Measurements from ENCODE around the gene CEP43. TPM values are rescaled to one million over a fixed set of nuclear protein-coding genes. Genes with fewer than 3 reads are reported as not detected.

Gene CEP43
- total RNA-seq, 1 experiment from 2014 or later: 35.4 TPM

DNA sequence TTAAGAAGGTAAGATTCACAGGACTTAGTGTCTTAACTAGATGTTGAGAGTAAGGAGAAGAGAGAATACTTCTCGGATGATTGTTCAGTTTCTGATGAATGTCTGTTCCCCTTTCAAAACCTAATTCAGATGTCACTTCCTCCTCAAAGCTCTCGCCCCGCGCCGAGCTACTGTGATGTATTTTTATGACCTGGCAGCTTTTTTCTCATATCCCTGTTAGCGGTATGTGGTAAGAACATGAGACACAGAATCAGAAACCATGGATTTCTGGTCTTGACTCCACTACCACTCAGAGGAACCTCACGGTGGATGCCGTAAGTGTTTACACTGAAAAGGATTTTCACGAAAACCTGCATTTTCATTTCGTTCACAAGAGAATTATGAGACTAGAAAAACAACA is 48.4 kb downstream of the CEP43 start:
- Histone ChIP-seq H3K4me1 (ENCODE audit: control insufficient read depth, insufficient read depth, low read length) (no peaks in the 10 kb centered on the region), H3K27me3 (ENCODE audit: control insufficient read depth, insufficient read depth, low read length) (no peaks in the 10 kb centered on the region), H3K27ac (ENCODE audit: low read length) (no peak overlapping the region), H3K36me3 (ENCODE audit: control insufficient read depth, insufficient read depth, low read length) (no peaks in the 10 kb centered on the region), H3K4me3 (ENCODE audit: low read depth in 2 of 2, low read length in 2 of 2) (no peak overlapping the region), H3K9me3 (ENCODE audit: control insufficient read depth, insufficient read depth, low read depth, low read length) (no peaks in the 10 kb centered on the region)
- no peak for TF ChIP-seq POLR2AphosphoS5 (IDR thresholded peaks at IDR 0.05; ENCODE audit: low read depth, low read length)
- no peak for TF ChIP-seq SIN3A (IDR thresholded peaks at IDR 0.05; ENCODE audit: borderline replicate concordance, insufficient read depth, low read depth, low read length)
- TF ChIP-seq TCF7L2 (IDR thresholded peaks at IDR 0.05; ENCODE audit: low read depth, low read length): no peak
- TF ChIP-seq, protein P1, sequence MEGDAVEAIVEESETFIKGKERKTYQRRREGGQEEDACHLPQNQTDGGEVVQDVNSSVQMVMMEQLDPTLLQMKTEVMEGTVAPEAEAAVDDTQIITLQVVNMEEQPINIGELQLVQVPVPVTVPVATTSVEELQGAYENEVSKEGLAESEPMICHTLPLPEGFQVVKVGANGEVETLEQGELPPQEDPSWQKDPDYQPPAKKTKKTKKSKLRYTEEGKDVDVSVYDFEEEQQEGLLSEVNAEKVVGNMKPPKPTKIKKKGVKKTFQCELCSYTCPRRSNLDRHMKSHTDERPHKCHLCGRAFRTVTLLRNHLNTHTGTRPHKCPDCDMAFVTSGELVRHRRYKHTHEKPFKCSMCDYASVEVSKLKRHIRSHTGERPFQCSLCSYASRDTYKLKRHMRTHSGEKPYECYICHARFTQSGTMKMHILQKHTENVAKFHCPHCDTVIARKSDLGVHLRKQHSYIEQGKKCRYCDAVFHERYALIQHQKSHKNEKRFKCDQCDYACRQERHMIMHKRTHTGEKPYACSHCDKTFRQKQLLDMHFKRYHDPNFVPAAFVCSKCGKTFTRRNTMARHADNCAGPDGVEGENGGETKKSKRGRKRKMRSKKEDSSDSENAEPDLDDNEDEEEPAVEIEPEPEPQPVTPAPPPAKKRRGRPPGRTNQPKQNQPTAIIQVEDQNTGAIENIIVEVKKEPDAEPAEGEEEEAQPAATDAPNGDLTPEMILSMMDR (IDR thresholded peaks at IDR 0.05): no peak
- TF ChIP-seq, protein P2, sequence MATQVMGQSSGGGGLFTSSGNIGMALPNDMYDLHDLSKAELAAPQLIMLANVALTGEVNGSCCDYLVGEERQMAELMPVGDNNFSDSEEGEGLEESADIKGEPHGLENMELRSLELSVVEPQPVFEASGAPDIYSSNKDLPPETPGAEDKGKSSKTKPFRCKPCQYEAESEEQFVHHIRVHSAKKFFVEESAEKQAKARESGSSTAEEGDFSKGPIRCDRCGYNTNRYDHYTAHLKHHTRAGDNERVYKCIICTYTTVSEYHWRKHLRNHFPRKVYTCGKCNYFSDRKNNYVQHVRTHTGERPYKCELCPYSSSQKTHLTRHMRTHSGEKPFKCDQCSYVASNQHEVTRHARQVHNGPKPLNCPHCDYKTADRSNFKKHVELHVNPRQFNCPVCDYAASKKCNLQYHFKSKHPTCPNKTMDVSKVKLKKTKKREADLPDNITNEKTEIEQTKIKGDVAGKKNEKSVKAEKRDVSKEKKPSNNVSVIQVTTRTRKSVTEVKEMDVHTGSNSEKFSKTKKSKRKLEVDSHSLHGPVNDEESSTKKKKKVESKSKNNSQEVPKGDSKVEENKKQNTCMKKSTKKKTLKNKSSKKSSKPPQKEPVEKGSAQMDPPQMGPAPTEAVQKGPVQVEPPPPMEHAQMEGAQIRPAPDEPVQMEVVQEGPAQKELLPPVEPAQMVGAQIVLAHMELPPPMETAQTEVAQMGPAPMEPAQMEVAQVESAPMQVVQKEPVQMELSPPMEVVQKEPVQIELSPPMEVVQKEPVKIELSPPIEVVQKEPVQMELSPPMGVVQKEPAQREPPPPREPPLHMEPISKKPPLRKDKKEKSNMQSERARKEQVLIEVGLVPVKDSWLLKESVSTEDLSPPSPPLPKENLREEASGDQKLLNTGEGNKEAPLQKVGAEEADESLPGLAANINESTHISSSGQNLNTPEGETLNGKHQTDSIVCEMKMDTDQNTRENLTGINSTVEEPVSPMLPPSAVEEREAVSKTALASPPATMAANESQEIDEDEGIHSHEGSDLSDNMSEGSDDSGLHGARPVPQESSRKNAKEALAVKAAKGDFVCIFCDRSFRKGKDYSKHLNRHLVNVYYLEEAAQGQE (IDR thresholded peaks at IDR 0.05; ENCODE audit: insufficient read depth in 1 of 2, low read depth in 2 of 2, low read length in 1 of 2): no peak
- ChIA-PET CTCF (interaction anchor here (1.0 kb wide), 1 partner anchor 94 kb away, joined by 3 read pairs; no protein-coding TSS in a partner anchor), POLR2A (no interaction called here)
- intact Hi-C loops (cut with micrococcal nuclease; ENCODE audit: unreplicated experiment) (loop anchor here (5.0 kb wide), 1 partner anchor 95 kb away; no protein-coding TSS in a partner anchor), in situ Hi-C loops (cut with HindIII; ENCODE audit: low pct_unique_long_range_greater_than_20kb, low sequenced_read_pairs) (no loop called here)
- ATAC-seq: no peak
- DNase-seq (ENCODE audit: low read depth, low spot score): no peak
- BruUV-seq (replicated peaks): no TSS peak

Small RNA genes within 50 kb of the gene (microRNA-seq; reads per million reads assigned to microRNA genes)
- gene MIR3939 (ENCODE audit: unreplicated experiment): 2.9 reads per million

Other genes with a start within 250 kb of the CEP43 start
- gene RNASET2, start 42.8 kb upstream of the CEP43 start, total RNA-seq (2021; ENCODE audit: unreplicated experiment): 9.7 TPM
- not detected for gene CCR6, start 123.7 kb downstream of the CEP43 start, total RNA-seq (2021; ENCODE audit: unreplicated experiment)
- not detected for gene GPR31, start 158.6 kb downstream of the CEP43 start, total RNA-seq (2021; ENCODE audit: unreplicated experiment)